Measurements from ENCODE around the gene KIDINS220.

GRCh38 chr2:8796878-8797550 is 40.4 kb downstream of the KIDINS220 start:
- no peak for TF ChIP-seq EP300 (IDR thresholded peaks at IDR 0.05; ENCODE audit: borderline replicate concordance)
- no peak for TF ChIP-seq TAF1 (IDR thresholded peaks at IDR 0.05; ENCODE audit: low read depth)
- no peak for TF ChIP-seq CEBPB (IDR thresholded peaks at IDR 0.05)

Measured in Ishikawa (cell line).